Epithelial cell of esophagus (primary cell): ENCODE data around the gene EFNA5.
"Not testable (repeated sequence)": the region's sequence is repeated elsewhere in the genome, so short reads cannot be mapped to it uniquely, and the experiment has no call there.

Experiments
- DNase-seq: peaks from one replicate; pipeline ENCODE4 v3.0.0; 2010; ENCODE audit warnings: low read depth
- H3K4me3 ChIP-seq: 2 replicates; pipeline ENCODE4 v1.5.1; 2011; ENCODE audit warnings: mild to moderate bottlenecking, low read length, control low read depth
- CTCF ChIP-seq: IDR thresholded peaks from 2 replicates; pipeline ENCODE4 v1.5.1; 2011; ENCODE audit warnings: low read depth, mild to moderate bottlenecking, low read length, control low read depth, inconsistent platforms; ENCODE audit not compliant: insufficient read depth; ENCODE audit errors: missing control alignments

EFNA5 gene

GRCh38 chr5:107356891-107357290 lies 313.8 kb downstream of the EFNA5 start:
- no peak for DNase-seq
- H3K4me3 ChIP-seq = no peak overlapping the region
- TF ChIP-seq CTCF = no peak

- no peak for TF ChIP-seq CTCF
- no peak overlapping the region for H3K4me3 ChIP-seq
- DNase-seq = no peak
These were observed 318.2 kb downstream of the EFNA5 start for GRCh38 chr5:107352576-107352975.

GRCh38 chr5:107346580-107346979 lies 324.2 kb downstream of the EFNA5 start:
- H3K4me3 ChIP-seq, DNase-seq: not testable (repeated sequence)

GRCh38 chr5:107342371-107342770 lies 328.4 kb downstream of the EFNA5 start:
- DNase-seq = no peak
- no peak for TF ChIP-seq CTCF
- no peak overlapping the region for H3K4me3 ChIP-seq

- no peak for DNase-seq
- no peak for TF ChIP-seq CTCF
- no peak overlapping the region for H3K4me3 ChIP-seq
These were observed 329.2 kb downstream of the EFNA5 start for GRCh38 chr5:107341376-107342084.

GRCh38 chr5:107340631-107341030 lies 330.1 kb downstream of the EFNA5 start:
- H3K4me3 ChIP-seq = no peak overlapping the region
- DNase-seq = peak; percentile 94
- TF ChIP-seq CTCF = no peak

GRCh38 chr5:107338335-107338734 lies 332.4 kb downstream of the EFNA5 start:
- no peak overlapping the region for H3K4me3 ChIP-seq
- DNase-seq = no peak
- no peak for TF ChIP-seq CTCF
